Measurements from ENCODE around the gene ALDH1A1.
"Not testable (repeated sequence)": the region's sequence is repeated elsewhere in the genome, so short reads cannot be mapped to it uniquely, and the experiment has no call there.

The ALDH1A1 gene

GRCh38 chr9:72942451-72942850 lies 10.4 kb downstream of the ALDH1A1 start:
- DNase-seq = no peak

GRCh38 chr9:72939581-72939980 lies 13.3 kb downstream of the ALDH1A1 start:
- not testable (repeated sequence) for DNase-seq

GRCh38 chr9:72937545-72937944 lies 15.3 kb downstream of the ALDH1A1 start:
- DNase-seq = no peak

- DNase-seq = no peak
These were observed 16.2 kb downstream of the ALDH1A1 start for GRCh38 chr9:72936679-72937078.

GRCh38 chr9:72936266-72936665 lies 16.6 kb downstream of the ALDH1A1 start:
- DNase-seq = no peak

- DNase-seq = no peak
These were observed 17.3 kb downstream of the ALDH1A1 start for GRCh38 chr9:72935595-72935994.

- no peak for DNase-seq
These were observed 18.9 kb downstream of the ALDH1A1 start for GRCh38 chr9:72933730-72934665.

- no peak for DNase-seq
These were observed 20.2 kb downstream of the ALDH1A1 start for GRCh38 chr9:72932619-72933018.

- DNase-seq = no peak
These were observed 21.0 kb downstream of the ALDH1A1 start for GRCh38 chr9:72931897-72932296.

GRCh38 chr9:72931437-72931836 lies 21.4 kb downstream of the ALDH1A1 start:
- no peak for DNase-seq

- no peak for DNase-seq
These were observed 22.0 kb downstream of the ALDH1A1 start for GRCh38 chr9:72930828-72931227.

- no peak for DNase-seq
These were observed 23.3 kb downstream of the ALDH1A1 start for GRCh38 chr9:72929542-72929941.

GRCh38 chr9:72928042-72928507 lies 24.8 kb downstream of the ALDH1A1 start:
- no peak for DNase-seq

- no peak for DNase-seq
These were observed 26.3 kb downstream of the ALDH1A1 start for GRCh38 chr9:72926506-72926905.

GRCh38 chr9:72925891-72926290 lies 27.0 kb downstream of the ALDH1A1 start:
- DNase-seq = no peak

GRCh38 chr9:72925126-72925789 lies 27.6 kb downstream of the ALDH1A1 start:
- DNase-seq = no peak

- no peak for DNase-seq
These were observed 28.6 kb downstream of the ALDH1A1 start for GRCh38 chr9:72924154-72924790.

- DNase-seq = no peak
These were observed 29.8 kb downstream of the ALDH1A1 start for GRCh38 chr9:72923077-72923476.

- no peak for DNase-seq
These were observed 30.8 kb downstream of the ALDH1A1 start for GRCh38 chr9:72921888-72922654.

GRCh38 chr9:72919246-72919945 lies 33.5 kb downstream of the ALDH1A1 start:
- DNase-seq = no peak

- DNase-seq = no peak
These were observed 34.9 kb downstream of the ALDH1A1 start for GRCh38 chr9:72917892-72918509.

- no peak for DNase-seq
These were observed 37.2 kb downstream of the ALDH1A1 start for GRCh38 chr9:72915659-72916058.

Data from NCI-H1930 (cell line).